K562 (cell line): ENCODE data around the gene SNRNP48. TPM values are rescaled to one million over a fixed set of nuclear protein-coding genes. Genes with fewer than 3 reads are reported as not detected.

Source experiments
- ATAC-seq: fragments of 200-7000 bp; cut with Tn5 transposase; 3 replicates; pipeline ENCODE4 v1.9.1; 2020; ENCODE audit warnings: moderate library complexity
- BruUV-seq: library from RNA; stranded (reverse); fragments of 400-500 nt; replicated peaks from 2 replicates; lab custom pipeline; 2021; lab: Mats Ljungman, UMichigan
- CTCF ChIA-PET: fragments of 300-600 bp; formaldehyde crosslinking; extraction: SDS; loops from one replicate; lab custom pipeline; 2021; ENCODE audit warnings: low intra/inter-chr PET ratio; lab: Yijun Ruan, JAX
- POLR2A ChIA-PET: fragments of 300-600, 350-650 bp; sonication (Branson Sonifier 250); formaldehyde crosslinking; extraction: SDS; loops from one replicate; lab custom pipeline; 2021; ENCODE audit warnings: antibody characterized with exemption, inconsistent platforms; lab: Yijun Ruan, JAX
- DNase-seq, 4 experiments: peaks; one replicate each; pipeline versions ENCODE4 v3.0.0 to v3.0.0-alpha.2; 2011 to 2018; ENCODE audit warnings: low spot score in 3 of 4, mixed read lengths in 3 of 4; ENCODE audit errors: extremely low read depth in 1 of 4
- FAIRE-seq: peaks from 2 replicates; lab custom pipeline; 2011; peaks lifted over from hg19 to GRCh38; lab: Jason Lieb, UNC
- H2AFZ ChIP-seq: 2 replicates; pipeline ENCODE4 v1.6.0; 2011; ENCODE audit warnings: low read depth, low read length, control low read depth, inconsistent platforms
- H3K27ac ChIP-seq: fragments of 200-600 bp; 3 replicates; pipeline ENCODE4 v1.8.0; 2011; ENCODE audit warnings: low read depth, mild to moderate bottlenecking, control low read depth, inconsistent platforms, low read length, moderate library complexity, mixed read lengths; ENCODE audit errors: extremely low read depth
- H3K27me3 ChIP-seq, 2 experiments: fragments of 300-600 bp in 1 of 2; 2 replicates in 1 of 2; 3 replicates in 1 of 2; pipeline versions ENCODE4 v1.6.0 to v1.8.0; 2011; ENCODE audit warnings: inconsistent platforms in 2 of 2, low read length in 2 of 2, mild to moderate bottlenecking in 1 of 2, mixed read lengths in 1 of 2, moderate library complexity in 1 of 2; ENCODE audit not compliant: control insufficient read depth in 2 of 2, insufficient read depth in 2 of 2
- H3K36me3 ChIP-seq: fragments of 300-600 bp; 3 replicates; pipeline ENCODE4 v1.8.0; 2011; ENCODE audit warnings: mild to moderate bottlenecking, low read length, inconsistent platforms; ENCODE audit not compliant: control insufficient read depth, insufficient read depth
- H3K4me1 ChIP-seq, 2 experiments: fragments of 200-600 bp in 1 of 2; replicated peaks in 1 of 2; 2 replicates in 1 of 2; 3 replicates in 1 of 2; pipeline versions ENCODE4 v1.5.1 to v1.8.0; 2011; ENCODE audit warnings: inconsistent platforms in 2 of 2, low read length in 2 of 2, mild to moderate bottlenecking in 1 of 2, mixed read lengths in 1 of 2, moderate library complexity in 1 of 2; ENCODE audit not compliant: control insufficient read depth in 2 of 2, insufficient read depth in 2 of 2
- H3K4me2 ChIP-seq: 2 replicates; pipeline ENCODE4 v1.6.1; 2011; ENCODE audit warnings: low read length, control low read depth, inconsistent platforms, mixed read lengths; ENCODE audit not compliant: insufficient read depth
- H3K4me3 ChIP-seq: fragments of 200-600 bp; sonication (generic), shearing (Covaris generic); 2 replicates; pipeline ENCODE4 v1.5.1; 2016; ENCODE audit warnings: control low read depth, inconsistent platforms
- H3K79me2 ChIP-seq: fragments of 200-600 bp; 3 replicates; pipeline ENCODE4 v1.8.0; 2011; ENCODE audit warnings: low read length, inconsistent platforms; ENCODE audit not compliant: control insufficient read depth, insufficient read depth
- H3K9ac ChIP-seq, 2 experiments: 2 replicates each; pipeline versions ENCODE4 v1.6.0 to v1.6.1; 2011; ENCODE audit warnings: low read depth in 2 of 2, low read length in 2 of 2, control low read depth in 1 of 2, inconsistent platforms in 1 of 2, mild to moderate bottlenecking in 1 of 2, mixed read lengths in 1 of 2; ENCODE audit not compliant: insufficient read depth in 1 of 2
- H3K9me1 ChIP-seq: one replicate; pipeline ENCODE4 v1.6.0; 2011; ENCODE audit warnings: inconsistent platforms, mild to moderate bottlenecking, low read length, moderate library complexity; ENCODE audit not compliant: control insufficient read depth, insufficient read depth
- H3K9me3 ChIP-seq: replicated peaks from 2 replicates; pipeline ENCODE4 v1.5.1; 2011; ENCODE audit warnings: low read depth, low read length, inconsistent platforms; ENCODE audit not compliant: control insufficient read depth, insufficient read depth
- H4K20me1 ChIP-seq: replicated peaks from 2 replicates; pipeline ENCODE4 v1.6.1; 2011; ENCODE audit warnings: low read length, inconsistent platforms, mixed read lengths; ENCODE audit not compliant: control insufficient read depth, insufficient read depth
- ATF3 ChIP-seq, 2 experiments: fragments of 450-650 bp in 1 of 2; sonication (generic) in 1 of 2; formaldehyde crosslinking in 1 of 2; IDR thresholded peaks in 1 of 2; conservative IDR thresholded peaks in 1 of 2; 2 replicates each; pipeline versions ENCODE4 v1.6.1 to v1.8.1; 2016 to 2023; ENCODE audit warnings: mild to moderate bottlenecking in 2 of 2, moderate library complexity in 2 of 2, inconsistent platforms in 1 of 2, missing genetic modification reagents in 1 of 2
- BDP1 ChIP-seq: IDR thresholded peaks from 3 replicates; pipeline ENCODE4 v1.6.1; 2011; ENCODE audit not compliant: insufficient read length, insufficient read depth
- CEBPG ChIP-seq, 3 experiments: fragments of 200-800 bp in 1 of 3; sonication (Bioruptor generic) in 1 of 3; sonication (generic) in 1 of 3; formaldehyde crosslinking in 1 of 3; IDR thresholded peaks in 2 of 3; conservative IDR thresholded peaks in 1 of 3; 2 replicates each; pipeline versions ENCODE4 v1.6.1 to v1.8.0; 2016 to 2022; ENCODE audit warnings: missing compliant biosample characterization in 2 of 3, missing genetic modification characterization in 2 of 3, mild to moderate bottlenecking in 1 of 3, missing genetic modification reagents in 1 of 3
- CHD4 ChIP-seq: fragments of 200-600 bp; sonication (generic); IDR thresholded peaks from 3 replicates; pipeline ENCODE4 v1.6.1; 2012; ENCODE audit warnings: low read depth, mild to moderate bottlenecking, mixed read lengths, low read length, inconsistent platforms; ENCODE audit not compliant: insufficient read depth, insufficient replicate concordance, poor library complexity, severe bottlenecking
- ETV1 ChIP-seq: fragments of 450-650 bp; conservative IDR thresholded peaks from 2 replicates; pipeline ENCODE4 v1.6.1; 2016; ENCODE audit warnings: missing genetic modification characterization, control low read depth, low read depth, missing compliant biosample characterization
- HMBOX1 ChIP-seq: sonication (generic); IDR thresholded peaks from 2 replicates; pipeline ENCODE4 v1.6.1; 2016
- ZNF253 ChIP-seq: fragments of 250-450 bp; sonication (Bioruptor Pico); conservative IDR thresholded peaks from 2 replicates; pipeline ENCODE4 v1.6.1; 2021; ENCODE audit warnings: mild to moderate bottlenecking
- WGBS: fragments of 100-300 bp; shearing (Covaris generic); methylation state at CpG from one replicate; pipeline ENCODE4 v1.1.6; 2016; ENCODE audit warnings: low coverage, mixed read lengths; ENCODE audit not compliant: insufficient coverage; ENCODE audit errors: missing lambda C conversion rate; 5-methylcytosine and 5-hydroxymethylcytosine counted together
- in situ Hi-C: fragments of 300-500 bp; cut with MboI; formaldehyde crosslinking; loops from 4 replicates; pipeline ENCODE4 v1.15.0; 2018; ENCODE audit warnings: inconsistent platforms, mixed read lengths
- intact Hi-C: fragments of 100-400 bp; cut with micrococcal nuclease; formaldehyde crosslinking; loops from 2 replicates; pipeline ENCODE4 v1.14.2; 2022
- polyA plus RNA-seq, 8 experiments: library from polyadenylated mRNA; depleted of rRNA in 4 of 8; stranded (reverse) in 5 of 8; unstranded in 3 of 8; fragments of >200 nt; fragmentation: Nextera tagmentation in 2 of 8; fragmentation: Illumina TruSeq in 1 of 8; extraction: Ambion mirVana in 2 of 8; extraction: Trizol in 1 of 8; gene quantifications; 2 replicates each; pipeline versions ENCODE4 v1.2.1 to v1.2.3, GENCODE V29; 2011 to 2014; ENCODE audit warnings: inconsistent platforms in 1 of 8, missing spikeins in 1 of 8
- total RNA-seq, 7 experiments: library from RNA; depleted of rRNA in 6 of 7; stranded (reverse); fragments of >200 nt in 6 of 7; fragmentation: Illumina TruSeq in 2 of 7; extraction: Trizol in 2 of 7; gene quantifications; 2 replicates each; pipeline versions ENCODE4 v1.2.1 to v1.2.3, GENCODE V29; 2011 to 2021; ENCODE audit warnings: low replicate concordance in 1 of 7

The SNRNP48 gene
- total and polyA plus RNA-seq, 9 of the 15 experiments (the other 6 are each of a cell fraction or from before 2014, with no cell fraction given), result 6.2 to 32.9 (median 18.6) TPM

GRCh38 chr6:7546383-7546782, 43.6 kb upstream of the SNRNP48 start:
- H3K4me2 ChIP-seq, result no peak overlapping the region
- ChIA-PET POLR2A (interaction anchor here (2.5 kb wide), 1 partner anchor 33 kb away, joined by 8 read pairs; no protein-coding TSS in a partner anchor), CTCF (no interaction called here)
- no peaks in the 10 kb centered on the region for H3K79me2 ChIP-seq
- TF ChIP-seq ATF3 (IDR thresholded peaks at IDR 0.05), result 0 out of 2 replicates have a peak, but pooled peaks have one; percentile 10
- no peak for TF ChIP-seq ATF3 (CRISPR knock-in tag; conservative IDR thresholded peaks at IDR 0.05)
- no peak for TF ChIP-seq ZNF253 (CRISPR knock-in tag)
- TF ChIP-seq HMBOX1, result peak; percentile 54; the same call in 1 of the 2 replicates
- no peak for TF ChIP-seq BDP1
- no peak for TF ChIP-seq CHD4
- TF ChIP-seq ETV1, result no peak
- TF ChIP-seq CEBPG (CRISPR knock-in tag; IDR thresholded peaks at IDR 0.05), result no peak
- peak; percentile 6 to 32; a peak in 1 of 4 replicates for TF ChIP-seq CEBPG (tag; conservative IDR thresholded peaks at IDR 0.05 in 1 of 2, IDR thresholded peaks at IDR 0.05 in 1 of 2)
- no peak overlapping the region for H3K27ac ChIP-seq
- H3K4me3 ChIP-seq, result no peak overlapping the region
- in situ Hi-C loops, result no loop called here
- intact Hi-C loops, result no loop called here
- WGBS, result 0% methylated on average over 2 of the region's 2 CpGs
- ATAC-seq, result no peak
- H3K9me1 ChIP-seq, result no peaks in the 10 kb centered on the region
- BruUV-seq, result no TSS peak
- FAIRE-seq, result peak; percentile 40
- H4K20me1 ChIP-seq, result no peaks in the 10 kb centered on the region; the same call in 1 of the 2 replicates
- peaks cover 66 to 68% of the 10 kb centered on the region in 2 experiments for H3K27me3 ChIP-seq
- no peaks in the 10 kb centered on the region for H3K9me3 ChIP-seq
- peaks cover 0 to 16% of the 10 kb centered on the region in 2 experiments; a peak in 2 of 5 replicates for H3K4me1 ChIP-seq
- no peaks in the 10 kb centered on the region for H3K36me3 ChIP-seq
- no peak overlapping the region for H3K9ac ChIP-seq
- no peak overlapping the region for H2AFZ ChIP-seq
- no peak for DNase-seq
